Activated CD4-positive, CD25-positive, alpha-beta regulatory T cell treated with anti-CD3 and anti-CD28 coated beads, Interleukin-2, amount 50 U/mL, for 16 hours (primary cell): ENCODE measurements around the gene TPK1.

Experiments used
- DNase-seq: peaks from one replicate; pipeline ENCODE4 v3.0.0-alpha.2; 2020; ENCODE audit warnings: low read depth, low spot score

Gene TPK1

GRCh38 chr7:144723301-144723700 lies 112.6 kb downstream of the TPK1 start:
- no peak for DNase-seq

GRCh38 chr7:144720710-144721109 lies 115.1 kb downstream of the TPK1 start:
- DNase-seq: no peak

- DNase-seq: no peak
These were observed 115.7 kb downstream of the TPK1 start for GRCh38 chr7:144720149-144720548.

GRCh38 chr7:144717720-144718119 lies 118.1 kb downstream of the TPK1 start:
- no peak for DNase-seq

GRCh38 chr7:144713850-144714249 lies 122.0 kb downstream of the TPK1 start:
- no peak for DNase-seq

GRCh38 chr7:144710791-144711190 lies 125.1 kb downstream of the TPK1 start:
- no peak for DNase-seq

GRCh38 chr7:144709066-144709465 lies 126.8 kb downstream of the TPK1 start:
- no peak for DNase-seq

GRCh38 chr7:144691240-144691639 lies 144.6 kb downstream of the TPK1 start:
- no peak for DNase-seq

- no peak for DNase-seq
These were observed 153.1 kb downstream of the TPK1 start for GRCh38 chr7:144682581-144683280.

- DNase-seq: no peak
These were observed 159.4 kb downstream of the TPK1 start for GRCh38 chr7:144676492-144676891.

- no peak for DNase-seq
These were observed 161.3 kb downstream of the TPK1 start for GRCh38 chr7:144674550-144674949.

GRCh38 chr7:144672869-144673268 lies 163.0 kb downstream of the TPK1 start:
- DNase-seq: no peak

GRCh38 chr7:144671429-144671828 lies 164.4 kb downstream of the TPK1 start:
- no peak for DNase-seq

GRCh38 chr7:144670218-144670617 lies 165.6 kb downstream of the TPK1 start:
- DNase-seq: no peak

- DNase-seq: no peak
These were observed 167.3 kb downstream of the TPK1 start for GRCh38 chr7:144668503-144668902.

- no peak for DNase-seq
These were observed 170.0 kb downstream of the TPK1 start for GRCh38 chr7:144665689-144666381.

- no peak for DNase-seq
These were observed 176.6 kb downstream of the TPK1 start for GRCh38 chr7:144659211-144659610.

GRCh38 chr7:144656965-144657517 lies 178.8 kb downstream of the TPK1 start:
- DNase-seq: no peak

- DNase-seq: no peak
These were observed 182.4 kb downstream of the TPK1 start for GRCh38 chr7:144653449-144653848.

- no peak for DNase-seq
These were observed 185.4 kb downstream of the TPK1 start for GRCh38 chr7:144650439-144650838.

GRCh38 chr7:144649120-144649519 lies 186.7 kb downstream of the TPK1 start:
- DNase-seq: no peak

GRCh38 chr7:144641389-144642044 lies 194.3 kb downstream of the TPK1 start:
- no peak for DNase-seq

GRCh38 chr7:144632724-144633123 lies 203.1 kb downstream of the TPK1 start:
- DNase-seq: no peak
